Measurements from ENCODE around the gene KYAT1.

- TF ChIP-seq CTCF (IDR thresholded peaks at IDR 0.05) (no peak), POLR2A (IDR thresholded peaks at IDR 0.05) (no peak)
Observed at GRCh38 chr9:128908372-128908771, 26.6 kb upstream of the KYAT1 start.
